AG09319 (cell line): ENCODE measurements around the gene WFDC12.

Source experiments
- DNase-seq: peaks from one replicate; pipeline ENCODE4 v3.0.0-alpha.2; 2010; ENCODE audit warnings: low read depth; ENCODE audit errors: extremely low read depth
- CTCF ChIP-seq: IDR thresholded peaks from 2 replicates; pipeline ENCODE4 v1.5.1; 2011; ENCODE audit warnings: low read depth, mild to moderate bottlenecking, inconsistent platforms, low read length, moderate library complexity

WFDC12 gene

GRCh38 chr20:45115386-45115774, 8.9 kb downstream of the WFDC12 start:
- DNase-seq = no peak
- no peak for TF ChIP-seq CTCF

- no peak for DNase-seq
- no peak for TF ChIP-seq CTCF
These were observed 9.5 kb downstream of the WFDC12 start, which contains the start of gene WFDC5 for GRCh38 chr20:45114465-45115385. WFDC5 (minus strand) TSS chr20:45115174; CDS start chr20:45115083, 91 bp downstream.

GRCh38 chr20:45113865-45114264, 10.4 kb downstream of the WFDC12 start:
- no peak for DNase-seq
- TF ChIP-seq CTCF = no peak

GRCh38 chr20:45112754-45113153, 11.5 kb downstream of the WFDC12 start:
- DNase-seq = no peak
- no peak for TF ChIP-seq CTCF

- TF ChIP-seq CTCF = peak; percentile 50
- no peak for DNase-seq
These were observed 12.3 kb downstream of the WFDC12 start for GRCh38 chr20:45111799-45112471.

- TF ChIP-seq CTCF = no peak
These were observed 13.0 kb downstream of the WFDC12 start for GRCh38 chr20:45111285-45111684.

GRCh38 chr20:45110301-45110700, 14.0 kb downstream of the WFDC12 start:
- no peak for DNase-seq
- no peak for TF ChIP-seq CTCF

More at GRCh38 chr20:45111285-45111684, 13.0 kb downstream of the WFDC12 start:
- no peak for DNase-seq
